ENCODE data around the gene ATP6V1A.

The ATP6V1A gene

GRCh38 chr3:113745756-113746547 lies 883 bp upstream of the ATP6V1A start, which contains the start of gene NAA50:
Gene NAA50, minus strand, starts transcription at chr3:113746249. Its CDS starts 300 bp downstream, at chr3:113745949.
- TF ChIP-seq, protein P1, sequence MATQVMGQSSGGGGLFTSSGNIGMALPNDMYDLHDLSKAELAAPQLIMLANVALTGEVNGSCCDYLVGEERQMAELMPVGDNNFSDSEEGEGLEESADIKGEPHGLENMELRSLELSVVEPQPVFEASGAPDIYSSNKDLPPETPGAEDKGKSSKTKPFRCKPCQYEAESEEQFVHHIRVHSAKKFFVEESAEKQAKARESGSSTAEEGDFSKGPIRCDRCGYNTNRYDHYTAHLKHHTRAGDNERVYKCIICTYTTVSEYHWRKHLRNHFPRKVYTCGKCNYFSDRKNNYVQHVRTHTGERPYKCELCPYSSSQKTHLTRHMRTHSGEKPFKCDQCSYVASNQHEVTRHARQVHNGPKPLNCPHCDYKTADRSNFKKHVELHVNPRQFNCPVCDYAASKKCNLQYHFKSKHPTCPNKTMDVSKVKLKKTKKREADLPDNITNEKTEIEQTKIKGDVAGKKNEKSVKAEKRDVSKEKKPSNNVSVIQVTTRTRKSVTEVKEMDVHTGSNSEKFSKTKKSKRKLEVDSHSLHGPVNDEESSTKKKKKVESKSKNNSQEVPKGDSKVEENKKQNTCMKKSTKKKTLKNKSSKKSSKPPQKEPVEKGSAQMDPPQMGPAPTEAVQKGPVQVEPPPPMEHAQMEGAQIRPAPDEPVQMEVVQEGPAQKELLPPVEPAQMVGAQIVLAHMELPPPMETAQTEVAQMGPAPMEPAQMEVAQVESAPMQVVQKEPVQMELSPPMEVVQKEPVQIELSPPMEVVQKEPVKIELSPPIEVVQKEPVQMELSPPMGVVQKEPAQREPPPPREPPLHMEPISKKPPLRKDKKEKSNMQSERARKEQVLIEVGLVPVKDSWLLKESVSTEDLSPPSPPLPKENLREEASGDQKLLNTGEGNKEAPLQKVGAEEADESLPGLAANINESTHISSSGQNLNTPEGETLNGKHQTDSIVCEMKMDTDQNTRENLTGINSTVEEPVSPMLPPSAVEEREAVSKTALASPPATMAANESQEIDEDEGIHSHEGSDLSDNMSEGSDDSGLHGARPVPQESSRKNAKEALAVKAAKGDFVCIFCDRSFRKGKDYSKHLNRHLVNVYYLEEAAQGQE (IDR thresholded peaks at IDR 0.05; ENCODE audit: low read depth) = no peak
- TF ChIP-seq CEBPB (IDR thresholded peaks at IDR 0.05) (0 out of 2 replicates have a peak, but pooled peaks have one; percentile 34), EP300 (IDR thresholded peaks at IDR 0.05; ENCODE audit: borderline replicate concordance) (no peak), CREB1 (IDR thresholded peaks at IDR 0.05; ENCODE audit: low read depth) (no peak), RAD21 (IDR thresholded peaks at IDR 0.05; ENCODE audit: low read depth) (no peak), TCF12 (IDR thresholded peaks at IDR 0.05; ENCODE audit: low read depth) (no peak; the same call in 1 of the 2 replicates), TAF1 (IDR thresholded peaks at IDR 0.05; ENCODE audit: low read depth) (peak; percentile 39), YY1 (IDR thresholded peaks at IDR 0.05; ENCODE audit: low read depth) (peak; percentile 87), USF1 (IDR thresholded peaks at IDR 0.05) (no peak), MAX (IDR thresholded peaks at IDR 0.05) (peak; percentile 88; the same call in 1 of the 2 replicates), FOXM1 (IDR thresholded peaks at IDR 0.05; ENCODE audit: borderline replicate concordance, low read depth) (no peak), EGR1 (IDR thresholded peaks at IDR 0.05) (peak; percentile 10; the same call in 1 of the 2 replicates), ZBTB7A (IDR thresholded peaks at IDR 0.05; ENCODE audit: low read depth) (peak; percentile 59; the same call in 1 of the 2 replicates), NFIC (IDR thresholded peaks at IDR 0.05) (no peak; the same call in 1 of the 2 replicates), TEAD4 (IDR thresholded peaks at IDR 0.05) (no peak)

- TF ChIP-seq CREB1 (IDR thresholded peaks at IDR 0.05; ENCODE audit: low read depth) (no peak), TCF12 (IDR thresholded peaks at IDR 0.05; ENCODE audit: low read depth) (no peak), YY1 (IDR thresholded peaks at IDR 0.05; ENCODE audit: low read depth) (0 out of 2 replicates have a peak, but pooled peaks have one; percentile 33)
Measured at GRCh38 chr3:113747283-113748046, 630 bp downstream of the ATP6V1A start.

DNA sequence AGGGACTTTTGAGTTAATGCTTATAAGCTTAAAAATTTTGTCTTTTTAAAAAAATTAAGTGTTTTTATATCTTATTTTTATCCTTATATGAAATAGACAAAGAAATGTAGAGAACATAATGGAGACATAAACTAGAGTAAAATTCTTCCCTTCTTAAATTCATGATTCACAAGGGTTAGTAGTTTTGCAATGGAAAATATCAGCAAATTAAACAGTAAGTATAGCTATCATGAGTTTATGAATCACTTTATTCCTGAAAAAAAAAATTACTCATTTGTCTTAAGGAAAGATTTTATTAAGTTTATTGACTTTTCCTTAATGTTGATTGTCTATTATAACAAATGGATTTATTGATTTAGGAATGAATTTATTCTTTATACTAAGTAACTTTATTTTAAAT lies 4.3 kb downstream of the ATP6V1A start:
- TF ChIP-seq FOXM1 (IDR thresholded peaks at IDR 0.05; ENCODE audit: borderline replicate concordance, low read depth) (no peak), USF1 (IDR thresholded peaks at IDR 0.05) (no peak), MAX (IDR thresholded peaks at IDR 0.05) (no peak), CREB1 (IDR thresholded peaks at IDR 0.05; ENCODE audit: low read depth) (no peak), TCF12 (IDR thresholded peaks at IDR 0.05; ENCODE audit: low read depth) (no peak), YY1 (IDR thresholded peaks at IDR 0.05; ENCODE audit: low read depth) (no peak), RAD21 (IDR thresholded peaks at IDR 0.05; ENCODE audit: low read depth) (no peak), TAF1 (IDR thresholded peaks at IDR 0.05; ENCODE audit: low read depth) (no peak)

GRCh38 chr3:113753376-113753985 lies 6.6 kb downstream of the ATP6V1A start:
- TF ChIP-seq MAX (IDR thresholded peaks at IDR 0.05) = no peak
- no peak for TF ChIP-seq ZBTB7A (IDR thresholded peaks at IDR 0.05; ENCODE audit: low read depth)
- no peak for TF ChIP-seq TAF1 (IDR thresholded peaks at IDR 0.05; ENCODE audit: low read depth)
- no peak for TF ChIP-seq YY1 (IDR thresholded peaks at IDR 0.05; ENCODE audit: low read depth)
- no peak for TF ChIP-seq CREB1 (IDR thresholded peaks at IDR 0.05; ENCODE audit: low read depth)
- no peak for TF ChIP-seq NFIC (IDR thresholded peaks at IDR 0.05)
- no peak for TF ChIP-seq EP300 (IDR thresholded peaks at IDR 0.05; ENCODE audit: borderline replicate concordance)
- no peak for TF ChIP-seq TCF12 (IDR thresholded peaks at IDR 0.05; ENCODE audit: low read depth)
- no peak for TF ChIP-seq TEAD4 (IDR thresholded peaks at IDR 0.05)
- no peak for TF ChIP-seq CEBPB (IDR thresholded peaks at IDR 0.05)
- no peak for TF ChIP-seq EGR1 (IDR thresholded peaks at IDR 0.05)
- TF ChIP-seq, protein P1 (IDR thresholded peaks at IDR 0.05; ENCODE audit: low read depth) = no peak
- TF ChIP-seq RAD21 (IDR thresholded peaks at IDR 0.05; ENCODE audit: low read depth) = no peak
- TF ChIP-seq USF1 (IDR thresholded peaks at IDR 0.05) = no peak
- TF ChIP-seq FOXM1 (IDR thresholded peaks at IDR 0.05; ENCODE audit: borderline replicate concordance, low read depth) = no peak

Measured in Ishikawa (cell line).